Testis (tissue), 3 donors: ENCODE results near the gene ATG7. TPM values are rescaled to one million over a fixed set of nuclear protein-coding genes. Genes with fewer than 3 reads are reported as not detected.
A peak's percentile ranks its signal among the peaks of the same experiment; 100 is the strongest.

Experiments used
- DNase-seq: peaks from one replicate; pipeline ENCODE4 v3.0.0-alpha.2; 2019
- H3K27ac ChIP-seq, 2 donors: fragments of 200-600 bp; sonication (generic); one replicate each; pipeline ENCODE4 v1.5.1; 2019
- H3K27me3 ChIP-seq: fragments of 200-600 bp; sonication (generic); one replicate; pipeline ENCODE4 v1.5.1; 2019
- H3K36me3 ChIP-seq: fragments of 200-600 bp; sonication (generic); one replicate; pipeline ENCODE4 v1.5.1; 2017; ENCODE audit warnings: low read depth; ENCODE audit errors: missing control alignments
- H3K4me1 ChIP-seq: fragments of 200-600 bp; sonication (generic); one replicate; pipeline ENCODE4 v1.5.1; 2019
- H3K4me3 ChIP-seq, 2 donors: fragments of 200-600 bp; sonication (generic); one replicate each; pipeline ENCODE4 v1.5.1; 2017 to 2019
- H3K9me3 ChIP-seq: fragments of 200-600 bp; sonication (generic); one replicate; pipeline ENCODE4 v1.5.1; 2017
- POLR2A ChIP-seq: fragments of 450-650 bp; IDR thresholded peaks from one replicate; pipeline ENCODE4 v1.6.1; 2017; ENCODE audit warnings: antibody characterized with exemption, mild to moderate bottlenecking, moderate library complexity
- WGBS, 2 donors: methylation state at CpG; one replicate each; pipeline ENCODE4 v1.1.5; 2018; 5-methylcytosine and 5-hydroxymethylcytosine counted together
- intact Hi-C: fragments of 100-400 bp; cut with DNase I; formaldehyde crosslinking; loops from one replicate; pipeline ENCODE4 v1.15.1; 2023; ENCODE audit warnings: low total_unique reads
- polyA plus RNA-seq: library from polyadenylated mRNA; stranded (reverse); fragments of 350-450 nt; fragmentation: Illumina TruSeq; extraction: RNeasy Lipid Tissue Mini Kit (QIAGEN cat#74804); gene quantifications from one replicate; pipeline ENCODE4 v1.2.3, GENCODE V29; 2014; ENCODE audit warnings: low read depth, low replicate concordance; ENCODE audit not compliant: insufficient read depth
- total RNA-seq, 2 donors: library from RNA; depleted of rRNA; stranded (reverse); fragments of >200 nt; gene quantifications; one replicate each; pipeline ENCODE4 v1.2.3, GENCODE V29; 2016
- TF ChIP-seq, protein P1 (sequence below), 3 experiments: fragments of 450-650 bp in 2 of 3; fragments of 200-600 bp in 1 of 3; sonication (generic) in 1 of 3; IDR thresholded peaks; one replicate each; pipeline ENCODE4 v1.5.1; 2016 to 2019; ENCODE audit warnings: antibody characterized with exemption in 3 of 3, mild to moderate bottlenecking in 2 of 3, moderate library complexity in 1 of 3

ATG7 gene
- total and polyA plus RNA-seq, 3 donors from 2014 or later = 52.9 to 95.4 (median 86.0) TPM

DNA sequence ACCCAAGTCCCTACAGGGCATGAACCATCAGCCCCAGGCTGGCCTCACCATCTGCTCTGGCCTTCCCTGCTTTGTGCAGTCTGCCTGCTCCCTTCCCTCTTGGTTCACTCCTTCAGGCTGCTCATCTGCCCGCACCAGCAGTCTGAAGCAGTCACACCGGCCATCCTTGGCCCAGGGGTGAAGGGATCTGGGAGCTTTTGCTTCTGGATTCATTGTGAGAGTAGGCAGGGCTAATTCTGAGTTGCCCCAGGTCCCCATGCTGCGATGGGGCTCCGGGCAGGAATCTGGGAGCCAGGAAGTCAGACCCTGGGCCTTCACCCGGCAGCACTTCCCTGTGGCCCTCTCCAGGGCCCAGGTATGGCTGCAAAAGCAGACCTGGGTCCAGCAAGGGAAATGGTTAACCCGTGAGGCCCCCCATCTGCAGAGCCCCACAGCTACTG lies 271.8 kb downstream of the ATG7 start:
- DNase-seq = no peak
- H3K9me3 ChIP-seq = no peaks in the 10 kb centered on the region
- H3K4me3 ChIP-seq = no peak overlapping the region
- no peaks in the 10 kb centered on the region for H3K36me3 ChIP-seq
- no peak overlapping the region for H3K27ac ChIP-seq
- intact Hi-C loops = no loop called here
- H3K27me3 ChIP-seq = no peaks in the 10 kb centered on the region
- H3K4me1 ChIP-seq = peaks cover 12% of the 10 kb centered on the region
- WGBS, 2 donors = 93 to 100% methylated on average over 6 of the region's 6 CpGs
- TF ChIP-seq, protein P1, sequence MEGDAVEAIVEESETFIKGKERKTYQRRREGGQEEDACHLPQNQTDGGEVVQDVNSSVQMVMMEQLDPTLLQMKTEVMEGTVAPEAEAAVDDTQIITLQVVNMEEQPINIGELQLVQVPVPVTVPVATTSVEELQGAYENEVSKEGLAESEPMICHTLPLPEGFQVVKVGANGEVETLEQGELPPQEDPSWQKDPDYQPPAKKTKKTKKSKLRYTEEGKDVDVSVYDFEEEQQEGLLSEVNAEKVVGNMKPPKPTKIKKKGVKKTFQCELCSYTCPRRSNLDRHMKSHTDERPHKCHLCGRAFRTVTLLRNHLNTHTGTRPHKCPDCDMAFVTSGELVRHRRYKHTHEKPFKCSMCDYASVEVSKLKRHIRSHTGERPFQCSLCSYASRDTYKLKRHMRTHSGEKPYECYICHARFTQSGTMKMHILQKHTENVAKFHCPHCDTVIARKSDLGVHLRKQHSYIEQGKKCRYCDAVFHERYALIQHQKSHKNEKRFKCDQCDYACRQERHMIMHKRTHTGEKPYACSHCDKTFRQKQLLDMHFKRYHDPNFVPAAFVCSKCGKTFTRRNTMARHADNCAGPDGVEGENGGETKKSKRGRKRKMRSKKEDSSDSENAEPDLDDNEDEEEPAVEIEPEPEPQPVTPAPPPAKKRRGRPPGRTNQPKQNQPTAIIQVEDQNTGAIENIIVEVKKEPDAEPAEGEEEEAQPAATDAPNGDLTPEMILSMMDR (IDR thresholded peaks at IDR 0.05) = no peak
- no peak for TF ChIP-seq POLR2A

DNA sequence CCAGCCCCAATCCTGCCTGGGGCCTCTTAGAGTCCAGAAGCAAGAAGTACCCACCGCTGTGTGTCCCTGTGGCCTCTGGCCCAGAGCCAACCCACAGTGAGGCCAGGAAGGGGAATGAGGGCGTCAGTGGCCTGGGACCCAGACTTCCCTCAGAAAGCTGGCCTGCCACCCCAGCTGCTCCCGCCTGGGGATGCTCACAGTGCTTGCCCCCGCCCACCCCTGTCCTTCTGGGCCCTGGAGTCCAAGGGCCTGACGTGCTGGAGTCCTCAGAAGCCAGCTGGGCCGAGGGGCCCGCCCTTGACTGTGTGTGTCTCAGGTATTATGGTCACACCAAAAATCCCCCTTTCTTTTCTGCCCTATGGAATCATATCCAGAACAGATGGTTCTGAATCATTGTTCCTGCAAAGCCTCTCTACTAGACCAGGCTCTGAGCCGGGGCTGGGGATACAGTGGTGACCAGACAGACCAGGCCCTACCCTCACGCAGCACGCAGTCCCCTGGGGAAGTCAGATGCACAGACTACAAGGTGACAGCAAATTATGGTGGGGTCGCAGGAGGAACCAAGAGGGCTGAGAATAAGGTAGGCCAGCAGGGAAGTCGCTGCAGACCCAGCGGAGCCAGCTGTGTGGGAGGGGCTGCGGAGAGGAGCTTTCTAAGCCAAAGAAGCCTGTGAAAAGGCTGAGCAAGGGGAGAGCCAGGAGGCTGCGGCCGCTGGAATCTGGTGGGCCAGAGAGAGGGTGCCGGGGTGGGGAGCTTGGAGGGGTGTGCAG lies 272.4 kb downstream of the ATG7 start:
- no peak overlapping the region for H3K4me3 ChIP-seq
- TF ChIP-seq POLR2A = no peak
- TF ChIP-seq, protein P1 (IDR thresholded peaks at IDR 0.05) = no peak
- no peaks in the 10 kb centered on the region for H3K9me3 ChIP-seq
- H3K27ac ChIP-seq = peak overlapping the region in 1 of 2 donors; percentile 43
- no peaks in the 10 kb centered on the region for H3K36me3 ChIP-seq
- no peaks in the 10 kb centered on the region for H3K27me3 ChIP-seq
- intact Hi-C loops = no loop called here
- 53 to 65% methylated on average over 13 to 17 of the region's 17 CpGs for WGBS, 2 donors
- peaks cover 12% of the 10 kb centered on the region for H3K4me1 ChIP-seq
- no peak for DNase-seq

- TF ChIP-seq POLR2A = no peak
- TF ChIP-seq, protein P1 (IDR thresholded peaks at IDR 0.05) = no peak
- Histone ChIP-seq H3K27me3 (no peaks in the 10 kb centered on the region), H3K36me3 (no peaks in the 10 kb centered on the region), H3K4me3 (no peak overlapping the region), H3K27ac (peak overlapping the region in 1 of 2 donors; percentile 43), H3K4me1 (peaks cover 12% of the 10 kb centered on the region), H3K9me3 (no peaks in the 10 kb centered on the region)
- intact Hi-C loops = no loop called here
- DNase-seq = no peak
- WGBS, 2 donors = 68 to 71% methylated on average over 16 of the region's 16 CpGs
Measured at GRCh38 chr3:11545186-11545851, 273.1 kb downstream of the ATG7 start.

DNA sequence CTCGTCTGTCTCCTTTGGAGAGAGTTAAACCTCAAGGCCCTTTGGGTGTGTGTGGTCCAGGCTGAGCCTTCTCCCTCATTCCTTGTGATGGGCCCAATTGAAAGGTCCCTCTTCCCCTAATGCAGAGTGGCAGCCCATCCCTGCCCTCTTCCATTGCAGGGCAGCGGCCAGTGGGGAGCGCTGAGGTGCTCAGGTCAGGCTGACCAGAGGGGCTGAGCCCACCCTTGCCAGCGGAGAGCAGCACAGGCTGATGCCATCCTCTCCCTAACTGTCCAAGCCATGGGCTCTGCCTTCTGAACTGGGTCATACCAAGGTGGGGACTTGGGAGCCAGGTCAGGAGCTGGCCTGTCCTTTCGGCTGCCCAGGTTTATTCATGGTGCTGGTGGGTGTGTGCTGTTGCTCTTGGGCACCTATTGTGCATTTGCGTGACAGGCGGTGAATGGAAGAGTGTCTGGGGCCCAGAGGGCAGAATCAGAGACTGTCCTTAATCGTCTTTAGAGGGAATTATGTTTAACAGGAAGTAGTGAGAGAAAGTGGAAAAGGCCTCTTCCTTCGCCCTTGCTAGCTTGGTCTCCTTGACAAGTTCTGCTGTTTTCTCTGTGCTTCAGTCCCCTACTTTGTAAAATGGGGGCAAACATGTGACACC lies 274.6 kb downstream of the ATG7 start:
- Histone ChIP-seq H3K36me3 (no peaks in the 10 kb centered on the region), H3K27ac (no peak overlapping the region), H3K9me3 (no peaks in the 10 kb centered on the region), H3K27me3 (no peaks in the 10 kb centered on the region), H3K4me1 (peaks cover 21% of the 10 kb centered on the region), H3K4me3 (no peak overlapping the region)
- TF ChIP-seq POLR2A = no peak
- TF ChIP-seq, protein P1 (IDR thresholded peaks at IDR 0.05) = no peak
- WGBS, 2 donors = 93% methylated on average over 6 to 9 of the region's 9 CpGs
- intact Hi-C loops = no loop called here
- no peak for DNase-seq
